Measurements from ENCODE around the gene C9.
"Not testable (repeated sequence)": the region's sequence is repeated elsewhere in the genome, so short reads cannot be mapped to it uniquely, and the experiment has no call there.

Gene C9

GRCh38 chr5:39364367-39364766 lies at the start of gene C9:
C9 (minus strand) TSS chr5:39364495; CDS start chr5:39364464, 31 bp downstream.
- DNase-seq (ENCODE audit: low spot score), result no peak

- DNase-seq (ENCODE audit: low spot score), result no peak
Measured at GRCh38 chr5:39413771-39414170, 49.5 kb upstream of the C9 start.

- DNase-seq (ENCODE audit: low spot score), result no peak
Measured at GRCh38 chr5:39412721-39413394, 48.6 kb upstream of the C9 start.

GRCh38 chr5:39411985-39412384 lies 47.7 kb upstream of the C9 start:
- no peak for DNase-seq (ENCODE audit: low spot score)

- no peak for DNase-seq (ENCODE audit: low spot score)
Measured at GRCh38 chr5:39411061-39411460, 46.8 kb upstream of the C9 start.

GRCh38 chr5:39409033-39409432 lies 44.7 kb upstream of the C9 start:
- no peak for DNase-seq (ENCODE audit: low spot score)

- no peak for DNase-seq (ENCODE audit: low spot score)
Measured at GRCh38 chr5:39405083-39405843, 41.0 kb upstream of the C9 start.

- DNase-seq (ENCODE audit: low spot score), result not testable (repeated sequence)
Measured at GRCh38 chr5:39403761-39404160, 39.5 kb upstream of the C9 start.

- DNase-seq (ENCODE audit: low spot score), result not testable (repeated sequence)
Measured at GRCh38 chr5:39402140-39402539, 37.8 kb upstream of the C9 start.

GRCh38 chr5:39400713-39401578 lies 36.7 kb upstream of the C9 start:
- DNase-seq (ENCODE audit: low spot score), result no peak

- DNase-seq (ENCODE audit: low spot score), result peak; percentile 1
Measured at GRCh38 chr5:39399135-39400036, 35.1 kb upstream of the C9 start.

GRCh38 chr5:39396843-39397242 lies 32.5 kb upstream of the C9 start:
- no peak for DNase-seq (ENCODE audit: low spot score)

GRCh38 chr5:39395521-39395920 lies 31.2 kb upstream of the C9 start:
- no peak for DNase-seq (ENCODE audit: low spot score)

- no peak for DNase-seq (ENCODE audit: low spot score)
Measured at GRCh38 chr5:39394946-39395345, 30.7 kb upstream of the C9 start.

GRCh38 chr5:39390945-39391344 lies 26.6 kb upstream of the C9 start:
- no peak for DNase-seq (ENCODE audit: low spot score)

GRCh38 chr5:39387293-39387692 lies 23.0 kb upstream of the C9 start:
- no peak for DNase-seq (ENCODE audit: low spot score)

GRCh38 chr5:39384271-39384670 lies 20.0 kb upstream of the C9 start:
- DNase-seq (ENCODE audit: low spot score), result no peak

GRCh38 chr5:39381376-39381775 lies 17.1 kb upstream of the C9 start:
- DNase-seq (ENCODE audit: low spot score), result no peak

- DNase-seq (ENCODE audit: low spot score), result no peak
Measured at GRCh38 chr5:39379693-39380092, 15.4 kb upstream of the C9 start.

- DNase-seq (ENCODE audit: low spot score), result no peak
Measured at GRCh38 chr5:39377613-39378012, 13.3 kb upstream of the C9 start.

- DNase-seq (ENCODE audit: low spot score), result peak; percentile 68
Measured at GRCh38 chr5:39376293-39376714, 12.0 kb upstream of the C9 start.

- no peak for DNase-seq (ENCODE audit: low spot score)
Measured at GRCh38 chr5:39373791-39374190, 9.5 kb upstream of the C9 start.
